OCI-LY3 (cell line): ENCODE results near the gene KCNAB1.

Experiments used
- EZH2phosphoT487 ChIP-seq: fragments of 200-600 bp; shearing (Covaris generic); IDR thresholded peaks from 2 replicates; pipeline ENCODE4 v1.6.1; 2018; ENCODE audit warnings: antibody characterized with exemption, mixed run types, low read depth
- TF ChIP-seq, protein P1 (sequence below): fragments of 200-600, 300-600 bp; sonication (generic); IDR thresholded peaks from 2 replicates; pipeline ENCODE4 v1.5.1; 2014; ENCODE audit warnings: antibody characterized with exemption, low read length, low read depth

DNA sequence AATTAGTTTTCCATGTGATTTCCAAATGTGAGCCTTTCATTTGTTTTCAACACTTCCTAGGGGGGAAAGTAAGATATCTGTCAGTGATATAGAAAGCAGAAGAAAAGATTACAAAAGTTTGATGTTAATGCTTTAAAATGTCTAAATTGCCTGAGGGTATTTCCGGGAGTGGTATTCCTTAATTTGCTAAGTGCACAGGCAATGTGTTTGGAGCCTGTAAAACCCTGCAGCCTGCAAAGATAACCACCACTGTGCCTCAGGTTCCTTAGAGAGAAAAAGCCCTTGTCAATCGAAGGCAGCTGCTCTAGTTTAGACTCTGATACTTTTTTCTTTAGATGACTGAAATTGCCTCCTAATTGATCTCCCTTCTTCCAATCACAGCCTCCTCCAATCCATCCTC is 279.7 kb downstream of the KCNAB1 start:
- TF ChIP-seq, protein P1, sequence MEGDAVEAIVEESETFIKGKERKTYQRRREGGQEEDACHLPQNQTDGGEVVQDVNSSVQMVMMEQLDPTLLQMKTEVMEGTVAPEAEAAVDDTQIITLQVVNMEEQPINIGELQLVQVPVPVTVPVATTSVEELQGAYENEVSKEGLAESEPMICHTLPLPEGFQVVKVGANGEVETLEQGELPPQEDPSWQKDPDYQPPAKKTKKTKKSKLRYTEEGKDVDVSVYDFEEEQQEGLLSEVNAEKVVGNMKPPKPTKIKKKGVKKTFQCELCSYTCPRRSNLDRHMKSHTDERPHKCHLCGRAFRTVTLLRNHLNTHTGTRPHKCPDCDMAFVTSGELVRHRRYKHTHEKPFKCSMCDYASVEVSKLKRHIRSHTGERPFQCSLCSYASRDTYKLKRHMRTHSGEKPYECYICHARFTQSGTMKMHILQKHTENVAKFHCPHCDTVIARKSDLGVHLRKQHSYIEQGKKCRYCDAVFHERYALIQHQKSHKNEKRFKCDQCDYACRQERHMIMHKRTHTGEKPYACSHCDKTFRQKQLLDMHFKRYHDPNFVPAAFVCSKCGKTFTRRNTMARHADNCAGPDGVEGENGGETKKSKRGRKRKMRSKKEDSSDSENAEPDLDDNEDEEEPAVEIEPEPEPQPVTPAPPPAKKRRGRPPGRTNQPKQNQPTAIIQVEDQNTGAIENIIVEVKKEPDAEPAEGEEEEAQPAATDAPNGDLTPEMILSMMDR = no peak
- no peak for TF ChIP-seq EZH2phosphoT487
